Uterus (tissue), 4 donors: ENCODE results near the gene BBS1. TPM values are rescaled to one million over a fixed set of nuclear protein-coding genes. Genes with fewer than 3 reads are reported as not detected.
"Not testable (repeated sequence)": the region's sequence is repeated elsewhere in the genome, so short reads cannot be mapped to it uniquely, and the experiment has no call there.

Experiments
- DNase-seq, 2 donors: peaks; one replicate each; pipeline ENCODE4 v3.0.0-alpha.2; 2019 to 2020
- H3K27ac ChIP-seq, 2 donors: fragments of 200-600 bp; sonication (generic); 1 replicate in 1 of 2; 2 replicates in 1 of 2; pipeline ENCODE4 v1.5.1; 2016 to 2018
- H3K27me3 ChIP-seq, 2 donors: fragments of 200-600 bp; sonication (generic); one replicate each; pipeline ENCODE4 v1.5.1; 2018 to 2019; ENCODE audit warnings: control low read depth in 1 of 2
- H3K36me3 ChIP-seq, 2 donors: fragments of 200-600 bp; sonication (generic); one replicate each; pipeline ENCODE4 v1.5.1; 2019; ENCODE audit warnings: control low read depth in 1 of 2
- H3K4me1 ChIP-seq, 2 donors: fragments of 200-600 bp; sonication (generic); one replicate each; pipeline ENCODE4 v1.5.1; 2018 to 2019; ENCODE audit warnings: control low read depth in 1 of 2
- H3K4me3 ChIP-seq, 2 donors: fragments of 200-600 bp; sonication (generic); 1 replicate in 1 of 2; 2 replicates in 1 of 2; pipeline ENCODE4 v1.5.1; 2018 to 2019; ENCODE audit warnings: mild to moderate bottlenecking in 1 of 2
- H3K9me3 ChIP-seq, 2 donors: fragments of 200-600 bp; sonication (generic); one replicate each; pipeline ENCODE4 v1.5.1; 2019; ENCODE audit warnings: control low read depth in 1 of 2
- CTCF ChIP-seq, 4 experiments: fragments of 200-600 bp in 2 of 4; fragments of 450-650 bp in 2 of 4; sonication (generic) in 2 of 4; IDR thresholded peaks; one replicate each; pipeline ENCODE4 v1.5.1; 2016 to 2019; ENCODE audit warnings: antibody characterized with exemption in 4 of 4, mild to moderate bottlenecking in 2 of 4, moderate library complexity in 1 of 4
- POLR2A ChIP-seq, 2 donors: fragments of 450-650 bp; IDR thresholded peaks; one replicate each; pipeline ENCODE4 v1.6.1; 2016; ENCODE audit warnings: antibody characterized with exemption in 2 of 2, mild to moderate bottlenecking in 1 of 2, moderate library complexity in 1 of 2
- intact Hi-C: fragments of 100-400 bp; cut with DNase I; formaldehyde crosslinking; loops from one replicate; pipeline ENCODE4 v1.15.1; 2023; ENCODE audit warnings: low total_unique reads
- total RNA-seq, 4 donors: library from RNA; depleted of rRNA in 3 of 4; stranded (reverse); fragments of >200 nt in 3 of 4; gene quantifications; one replicate each; pipeline versions ENCODE4 v1.1.0 to v1.2.4, GENCODE V29; 2014 to 2023
- donor health status: DM: yes; HTN: yes; CAD: no.

Gene BBS1
- total RNA-seq, 4 donors from 2014 or later: 32.1 to 84.4 (median 56.8) TPM

GRCh38 chr11:66543263-66544107 lies 33.0 kb downstream of the BBS1 start:
- intact Hi-C loops: no loop called here
- Histone ChIP-seq H3K9me3 (no peaks in the 10 kb centered on the region), H3K4me3 (no peak overlapping the region), H3K27me3 (no peaks in the 10 kb centered on the region), H3K27ac (peak overlapping the region in 1 of 2 donors; percentile 37), H3K36me3 (no peaks in the 10 kb centered on the region), H3K4me1 (peaks cover 0 to 6% of the 10 kb centered on the region in 2 donors)
- TF ChIP-seq POLR2A (IDR thresholded peaks at IDR 0.05) (no peak), CTCF (IDR thresholded peaks at IDR 0.05) (peak; percentile 34 to 63 (median 55))
- peak; percentile 48 to 61 for DNase-seq

GRCh38 chr11:66544952-66545351 lies 34.5 kb downstream of the BBS1 start:
- H3K9me3 ChIP-seq, DNase-seq, H3K27me3 ChIP-seq, H3K4me1 ChIP-seq, intact Hi-C loops, H3K27ac ChIP-seq, H3K36me3 ChIP-seq: not testable (repeated sequence)
- peak overlapping the region in 1 of 2 donors; percentile 56 for H3K4me3 ChIP-seq

- peak; percentile 97 to 98 for DNase-seq
- Histone ChIP-seq H3K9me3 (no peaks in the 10 kb centered on the region), H3K27me3 (no peaks in the 10 kb centered on the region), H3K27ac (peak within 1 kb of the TSS; percentile 67 to 72), H3K36me3 (no peaks in the 10 kb centered on the region), H3K4me1 (peaks cover 0 to 6% of the 10 kb centered on the region in 2 donors), H3K4me3 (peak within 1 kb of the TSS; percentile 56 to 74)
- TF ChIP-seq CTCF (IDR thresholded peaks at IDR 0.05) (peak in 2 of 4 experiments; percentile 12 to 15), POLR2A (IDR thresholded peaks at IDR 0.05) (peak; percentile 36 to 53)
- intact Hi-C loops: no loop called here
Observed at GRCh38 chr11:66545701-66546367, 35.4 kb downstream of the BBS1 start, which contains the start of gene ZDHHC24. TSS of gene ZDHHC24 (minus strand) at chr11:66546048. CDS start at chr11:66546003, 45 bp downstream.

GRCh38 chr11:66546368-66546965 lies 36.0 kb downstream of the BBS1 start, which contains the start of gene ACTN3:
TSS of gene ACTN3 (plus strand) at chr11:66546903. CDS start at chr11:66546938, 35 bp downstream.
- Histone ChIP-seq H3K27me3 (no peaks in the 10 kb centered on the region), H3K4me3 (peak within 1 kb of the TSS; percentile 56 to 74), H3K4me1 (peaks cover 0 to 6% of the 10 kb centered on the region in 2 donors), H3K9me3 (no peaks in the 10 kb centered on the region), H3K27ac (peak within 1 kb of the TSS; percentile 67 to 72), H3K36me3 (no peaks in the 10 kb centered on the region)
- intact Hi-C loops: no loop called here
- DNase-seq: peak; percentile 60 to 64
- no peak for TF ChIP-seq POLR2A (IDR thresholded peaks at IDR 0.05)

GRCh38 chr11:66546966-66547661 lies 36.7 kb downstream of the BBS1 start:
- peak overlapping the region; percentile 41 to 67 for H3K27ac ChIP-seq
- intact Hi-C loops: no loop called here
- H3K27me3 ChIP-seq: no peaks in the 10 kb centered on the region
- H3K4me1 ChIP-seq: peaks cover 0 to 6% of the 10 kb centered on the region in 2 donors
- H3K9me3 ChIP-seq: no peaks in the 10 kb centered on the region
- H3K36me3 ChIP-seq: no peaks in the 10 kb centered on the region
- peak overlapping the region; percentile 56 to 74 for H3K4me3 ChIP-seq
- no peak for DNase-seq
- TF ChIP-seq CTCF (IDR thresholded peaks at IDR 0.05): no peak
- no peak for TF ChIP-seq POLR2A (IDR thresholded peaks at IDR 0.05)
